GM21717 (cell line): ENCODE measurements around the gene COPS7A.

Source experiments
- ATAC-seq: cut with Tn5 transposase; IDR thresholded peaks from one replicate; pipeline ENCODE4 v1.9.1; 2021; ENCODE audit warnings: mild to moderate bottlenecking, moderate library complexity; ENCODE audit not compliant: unreplicated experiment

COPS7A gene

DNA sequence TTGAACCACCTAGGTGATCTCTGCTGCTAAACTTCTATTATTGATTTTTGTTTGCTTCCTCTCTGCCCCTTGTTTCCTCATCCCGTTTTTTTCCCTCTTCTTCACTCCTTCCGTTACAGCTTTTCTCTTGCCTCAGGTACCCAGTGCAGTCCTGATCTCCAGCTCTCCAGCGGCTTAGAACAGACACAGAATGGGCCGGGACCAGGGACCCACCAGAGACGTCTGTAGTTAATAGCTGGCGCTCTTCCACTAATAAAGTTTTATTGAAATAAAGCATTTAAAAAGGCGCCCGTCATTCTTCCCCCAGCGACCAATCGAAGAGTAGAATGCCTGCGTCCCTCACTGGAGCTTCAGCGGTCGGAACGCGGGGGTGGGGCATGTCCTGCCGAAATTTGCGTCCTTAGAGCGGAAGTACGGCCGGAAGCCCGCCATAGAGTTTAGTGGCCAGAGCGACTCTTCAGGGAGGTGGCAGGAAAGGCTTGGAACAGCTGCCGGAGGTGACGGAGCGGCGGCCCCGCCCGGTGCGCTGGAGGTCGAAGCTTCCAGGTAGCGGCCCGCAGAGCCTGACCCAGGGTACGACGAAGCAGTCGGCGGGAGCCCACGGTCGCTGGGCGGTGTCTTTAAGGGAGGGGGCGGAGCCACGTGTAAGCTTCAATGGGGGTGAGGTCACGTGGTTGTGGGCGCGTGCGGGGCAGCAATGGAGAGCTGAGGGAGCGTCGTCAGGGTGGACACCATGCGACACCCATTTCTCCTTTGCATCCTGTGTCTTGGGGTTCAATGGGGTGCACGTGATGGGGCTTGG lies at the start of gene COPS7A:
TSS of gene COPS7A (plus strand) at position 440 of the 802 bp plus-strand sequence. CDS start 611 bp downstream, outside the sequence.
- ATAC-seq: peak; percentile 81

- ATAC-seq: no peak
Measured at GRCh38 chr12:6676962-6677361, 46.9 kb upstream of the COPS7A start.

DNA sequence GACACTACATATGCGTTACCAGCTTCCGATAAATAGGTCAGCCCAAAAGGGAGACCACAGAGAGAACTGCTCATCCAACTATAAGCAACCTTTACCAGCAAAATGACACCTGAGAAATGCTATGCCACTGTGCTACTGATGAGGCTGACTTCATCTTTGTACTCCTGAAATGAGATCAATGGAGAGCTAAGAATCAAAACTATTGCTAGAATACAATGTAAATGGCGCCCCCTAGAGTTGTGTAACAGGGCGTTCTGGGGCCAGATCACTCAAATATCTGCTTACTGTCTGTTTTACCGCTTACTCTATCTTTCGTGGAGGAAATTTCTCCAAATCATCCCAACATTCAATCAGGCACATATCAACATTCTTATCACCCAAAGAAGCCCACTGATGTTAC lies 39.2 kb upstream of the COPS7A start:
- no peak for ATAC-seq

- ATAC-seq: no peak
Measured at GRCh38 chr12:6685814-6686213, 38.0 kb upstream of the COPS7A start.

DNA sequence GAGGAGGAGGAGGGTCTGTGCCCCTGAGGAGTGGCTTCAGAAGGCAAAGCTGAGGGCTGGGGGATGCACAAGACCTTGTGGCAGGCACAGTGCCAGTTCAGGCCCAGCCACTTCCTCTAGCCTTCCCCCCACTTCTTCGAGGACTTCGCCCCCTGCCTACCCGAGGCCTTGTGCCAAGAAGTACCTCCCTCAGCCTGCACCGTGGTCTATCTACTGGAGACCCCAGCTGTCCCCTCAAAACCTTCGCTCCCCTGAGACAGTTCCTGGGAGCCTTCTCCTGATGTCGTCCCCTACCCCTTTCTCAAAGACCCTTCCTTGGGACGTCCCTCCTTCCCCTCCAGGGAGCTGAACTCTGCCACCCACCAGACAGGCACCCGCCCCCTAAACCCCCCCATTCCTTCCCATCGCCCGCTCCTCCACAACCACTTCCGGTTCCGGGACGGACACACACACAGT lies 35.3 kb upstream of the COPS7A start:
- peak; percentile 30 for ATAC-seq

DNA sequence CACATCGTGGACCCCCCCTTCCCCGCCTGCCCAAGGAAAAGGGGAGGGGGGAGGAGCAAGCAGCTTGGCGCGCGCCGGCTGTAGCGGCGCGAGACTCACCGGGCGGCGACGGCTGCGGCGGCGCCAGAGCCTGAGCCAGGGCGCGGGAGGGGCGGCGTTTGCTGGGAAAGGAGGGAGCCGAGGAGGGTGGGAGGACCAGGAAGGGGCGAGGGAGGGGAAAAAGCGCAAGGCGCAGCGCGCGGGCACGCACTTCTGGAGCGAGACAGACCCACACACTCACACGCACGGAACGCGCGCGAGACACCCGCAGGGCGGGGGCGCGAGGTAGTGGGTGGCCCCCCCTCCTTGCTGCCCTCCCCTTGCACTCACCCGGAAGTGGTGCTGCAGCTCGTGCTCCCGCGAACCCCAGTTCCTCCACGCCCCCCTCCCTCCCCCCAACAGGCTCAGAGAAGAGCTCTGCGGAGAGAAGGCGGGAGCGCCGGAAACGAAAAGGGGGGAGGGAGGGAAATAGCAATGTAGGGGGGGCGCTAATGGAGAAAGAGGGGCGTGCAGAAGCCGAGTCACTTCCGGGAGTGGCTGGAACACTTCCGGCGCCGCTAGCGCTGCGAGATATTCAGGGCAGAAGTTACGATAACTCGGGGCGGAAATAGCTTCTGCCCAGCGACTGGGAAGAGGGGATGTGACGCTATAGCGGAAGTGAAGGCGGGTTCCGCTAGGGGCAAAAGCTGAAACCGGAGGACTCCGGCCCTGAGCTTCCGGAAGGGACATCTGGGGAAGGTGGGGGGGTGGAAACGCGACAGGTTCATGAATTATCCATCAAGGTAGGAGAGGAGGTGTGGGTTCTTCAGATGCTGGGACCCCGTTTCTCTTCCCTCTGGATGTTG lies 34.6 kb upstream of the COPS7A start, which contains the start of gene ZNF384:
TSS of gene ZNF384 (minus strand) at position 377 of the 884 bp plus-strand sequence. CDS start 9,855 bp downstream, outside the sequence.
- ATAC-seq: peak; percentile 70

- no peak for ATAC-seq
Measured at GRCh38 chr12:6691473-6691872, 32.4 kb upstream of the COPS7A start.

DNA sequence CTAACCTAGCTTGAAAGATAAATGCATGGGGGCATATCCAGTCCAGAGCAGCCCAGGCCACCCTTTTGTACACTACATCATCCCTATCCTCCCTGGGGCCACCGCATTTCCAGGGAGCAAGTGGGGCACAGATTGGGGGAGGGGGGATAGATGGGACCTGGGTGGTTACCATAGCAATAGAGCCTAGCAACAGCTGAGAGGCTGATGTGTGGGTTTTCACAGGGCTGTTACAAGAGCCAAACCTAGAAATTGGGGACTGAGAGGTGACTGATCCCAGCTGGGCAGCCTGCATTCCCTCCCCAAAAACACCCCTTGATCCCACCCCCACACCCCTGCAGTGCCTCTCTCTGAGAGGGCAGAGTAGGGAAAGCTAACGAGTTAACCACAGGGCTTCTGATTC lies 31.0 kb upstream of the COPS7A start:
- ATAC-seq: no peak

- no peak for ATAC-seq
Measured at GRCh38 chr12:6693832-6694355, 30.0 kb upstream of the COPS7A start.

GRCh38 chr12:6694701-6695100 lies 29.1 kb upstream of the COPS7A start:
- no peak for ATAC-seq

DNA sequence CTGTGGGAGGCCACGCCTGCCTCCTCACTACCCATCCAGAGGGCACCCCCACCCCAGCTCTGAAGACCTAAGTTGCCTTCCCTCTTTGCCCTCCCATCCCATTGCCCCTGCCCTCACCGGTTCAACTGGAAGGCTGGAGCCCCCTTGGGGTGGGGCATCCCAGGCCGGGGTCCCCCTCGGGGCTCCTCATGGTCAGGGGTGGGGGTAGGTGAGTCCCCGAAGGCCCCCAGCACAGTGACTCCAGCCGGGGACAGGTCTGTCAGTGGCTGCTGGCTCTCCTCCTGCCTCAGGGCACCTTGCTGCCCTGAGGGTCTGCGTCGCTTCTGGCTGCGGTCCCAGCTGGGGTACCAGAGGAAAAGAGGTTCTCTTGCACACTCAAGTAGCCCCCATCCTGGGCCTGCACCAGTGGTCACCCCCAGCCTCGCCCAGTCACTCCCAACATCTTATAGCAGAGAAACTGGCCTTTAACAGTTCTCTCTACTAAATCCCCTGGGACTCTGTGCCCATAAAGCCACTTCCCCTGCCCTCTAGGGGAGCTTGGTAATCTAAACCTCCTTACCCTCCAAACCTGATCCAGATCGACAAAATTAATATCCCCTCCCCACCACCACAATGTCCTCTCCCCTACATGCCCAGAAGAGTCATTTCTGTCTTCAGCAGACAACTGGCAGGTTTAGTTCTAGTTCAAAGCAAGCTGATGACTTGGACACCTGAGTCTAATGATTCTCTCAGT lies 28.4 kb upstream of the COPS7A start:
- ATAC-seq: no peak

- no peak for ATAC-seq
Measured at GRCh38 chr12:6696690-6697583, 26.9 kb upstream of the COPS7A start.

DNA sequence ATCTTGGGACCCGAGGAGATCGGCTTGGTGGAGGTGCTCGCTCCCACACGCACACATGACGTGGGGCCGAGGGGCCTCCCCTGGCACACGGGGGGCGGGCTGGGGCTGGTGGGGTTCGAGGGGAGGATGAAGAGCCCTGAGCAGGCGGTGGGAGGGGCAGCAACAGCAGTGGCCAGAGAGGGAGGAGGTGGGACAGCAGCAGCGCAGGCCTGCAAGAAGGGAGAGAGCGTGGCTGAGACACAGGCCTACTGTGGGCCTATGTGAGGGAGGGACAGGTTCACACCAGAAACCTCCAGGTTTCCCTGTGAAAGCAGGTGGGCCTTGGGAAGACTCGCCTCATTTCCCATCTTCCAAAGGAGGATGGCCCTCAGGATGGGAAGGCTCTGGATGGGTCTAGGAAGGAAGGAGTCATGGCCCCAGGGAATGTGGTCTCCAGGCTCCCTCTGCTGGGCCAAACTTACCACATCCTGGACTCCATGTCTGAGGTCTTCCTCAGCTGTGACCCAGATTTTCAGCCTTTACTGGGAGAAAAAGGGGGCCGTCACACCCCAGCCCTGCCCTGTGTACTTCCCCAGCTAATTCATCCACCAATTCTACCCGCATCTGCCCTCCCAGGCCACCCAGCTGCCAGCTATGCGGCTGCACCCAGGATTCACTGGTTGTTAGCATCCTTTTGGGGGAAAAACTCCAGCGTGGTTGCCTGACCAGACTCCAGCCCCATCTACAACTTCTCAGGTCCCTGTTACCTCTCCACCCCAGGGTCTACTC lies 26.1 kb upstream of the COPS7A start:
- ATAC-seq: no peak

- ATAC-seq: no peak
Measured at GRCh38 chr12:6698352-6699046, 25.3 kb upstream of the COPS7A start.

- ATAC-seq: no peak
Measured at GRCh38 chr12:6699259-6699988, 24.4 kb upstream of the COPS7A start.

GRCh38 chr12:6699989-6700645 lies 23.7 kb upstream of the COPS7A start:
- no peak for ATAC-seq

DNA sequence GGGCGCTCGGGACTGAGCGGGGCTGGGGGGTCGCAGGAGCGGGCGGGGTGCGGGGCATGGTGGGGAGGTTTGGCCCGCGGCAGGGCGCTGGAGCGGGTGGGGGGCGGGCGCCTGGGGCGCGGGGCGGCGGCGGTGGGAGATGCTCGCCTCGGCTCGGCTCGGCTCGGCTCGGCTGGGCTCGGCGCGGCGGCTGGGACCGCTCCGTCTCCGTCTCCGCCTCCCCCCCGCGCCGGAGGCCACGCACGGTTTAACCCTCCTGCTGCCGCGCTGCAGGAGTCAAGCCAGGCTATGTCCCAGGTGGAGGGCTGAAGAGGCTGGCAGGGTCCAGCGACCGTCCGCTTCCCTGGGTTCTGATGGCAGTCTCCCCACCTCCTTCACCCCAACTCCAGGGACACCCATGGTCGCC lies 23.2 kb upstream of the COPS7A start, which contains the start of gene PIANP:
TSS of gene PIANP (minus strand) at position 170 of the 406 bp plus-strand sequence. CDS start 2,754 bp downstream, outside the sequence.
- no peak for ATAC-seq
